Glutamatergic neuron (in vitro differentiated cells): Measurements from ENCODE around the gene GPR55. TPM values are rescaled to one million over a fixed set of nuclear protein-coding genes. Genes with fewer than 3 reads are reported as not detected.

Experiments used
- DNase-seq: peaks from one replicate; pipeline ENCODE4 v3.0.0; 2022
- H3K27ac Mint-ChIP-seq: one replicate; pipeline ENCODE4 v1.8.0; 2020; ENCODE audit warnings: mild to moderate bottlenecking, mixed read lengths, inconsistent platforms; ENCODE audit not compliant: unreplicated experiment
- H3K27me3 Mint-ChIP-seq: one replicate; pipeline ENCODE4 v1.8.0; 2020; ENCODE audit warnings: mild to moderate bottlenecking, moderate library complexity, mixed read lengths, inconsistent platforms; ENCODE audit not compliant: unreplicated experiment
- H3K36me3 Mint-ChIP-seq: one replicate; pipeline ENCODE4 v1.8.0; 2020; ENCODE audit warnings: mild to moderate bottlenecking, mixed read lengths, inconsistent platforms; ENCODE audit not compliant: unreplicated experiment
- H3K4me1 Mint-ChIP-seq: one replicate; pipeline ENCODE4 v1.8.0; 2020; ENCODE audit warnings: mild to moderate bottlenecking, low read depth, mixed read lengths, inconsistent platforms; ENCODE audit not compliant: unreplicated experiment
- H3K4me3 Mint-ChIP-seq: one replicate; pipeline ENCODE4 v1.8.0; 2020; ENCODE audit warnings: mild to moderate bottlenecking, mixed read lengths, inconsistent platforms; ENCODE audit not compliant: unreplicated experiment
- H3K9me3 Mint-ChIP-seq: one replicate; pipeline ENCODE4 v1.8.0; 2020; ENCODE audit warnings: mild to moderate bottlenecking, moderate library complexity, mixed read lengths, inconsistent platforms; ENCODE audit not compliant: unreplicated experiment
- total RNA-seq: library from RNA; stranded (reverse); fragmentation: NEBNext Ultra II Directional; extraction: Animal tissue kit (Norgen Biotek cat#: 25700); gene quantifications from one replicate; pipeline ENCODE4 v1.2.1, GENCODE V29; 2021; ENCODE audit not compliant: unreplicated experiment
- TF ChIP-seq, protein P1 (sequence below): fragments of 200-600 bp; sonication (generic); IDR thresholded peaks from one replicate; pipeline ENCODE4 v1.5.0; 2021; ENCODE audit not compliant: partially characterized antibody, unreplicated experiment

GPR55 gene
- total RNA-seq, 1 donor from 2014 or later = not detected

DNA sequence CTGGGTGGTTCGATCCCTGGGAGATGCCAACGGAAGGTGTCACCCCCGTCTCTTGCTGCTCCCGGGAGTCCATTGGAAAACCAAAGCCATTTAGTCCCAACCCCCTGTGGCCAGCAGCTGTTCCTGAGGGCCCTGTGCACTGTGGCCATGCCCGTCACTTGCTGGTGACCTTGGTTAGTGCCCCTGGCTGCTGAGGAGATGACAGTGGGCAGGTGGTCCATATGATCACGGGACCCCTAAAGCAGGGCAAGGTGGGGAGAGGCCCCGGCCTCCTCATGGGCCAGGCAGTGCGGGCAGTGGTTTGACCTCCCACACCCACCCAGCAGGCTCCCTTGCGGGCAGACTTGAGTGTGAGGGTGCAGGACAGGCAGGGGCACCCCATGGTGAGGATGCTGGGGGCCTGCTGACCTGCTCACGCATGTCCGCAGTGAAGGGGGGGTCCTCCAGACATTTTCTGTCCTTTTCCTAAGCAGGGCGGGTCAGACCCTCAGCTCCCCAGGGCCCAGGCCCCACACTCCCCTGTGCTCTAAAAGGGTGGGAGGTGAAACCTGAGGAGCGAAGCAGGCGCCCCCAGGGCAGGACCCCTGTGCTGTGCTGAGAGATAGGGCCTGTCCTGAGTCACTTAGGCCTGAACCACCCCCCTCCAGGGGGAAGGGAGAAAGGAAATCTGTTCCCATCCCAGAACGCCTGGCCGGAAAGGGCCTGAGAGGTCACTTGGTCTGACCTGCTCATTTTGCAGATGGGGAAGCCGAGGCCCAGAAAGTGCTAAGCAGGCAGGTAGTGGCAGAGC lies 53.5 kb downstream of the GPR55 start:
- H3K36me3 Mint-ChIP-seq = no peaks in the 10 kb centered on the region
- TF ChIP-seq, protein P1, sequence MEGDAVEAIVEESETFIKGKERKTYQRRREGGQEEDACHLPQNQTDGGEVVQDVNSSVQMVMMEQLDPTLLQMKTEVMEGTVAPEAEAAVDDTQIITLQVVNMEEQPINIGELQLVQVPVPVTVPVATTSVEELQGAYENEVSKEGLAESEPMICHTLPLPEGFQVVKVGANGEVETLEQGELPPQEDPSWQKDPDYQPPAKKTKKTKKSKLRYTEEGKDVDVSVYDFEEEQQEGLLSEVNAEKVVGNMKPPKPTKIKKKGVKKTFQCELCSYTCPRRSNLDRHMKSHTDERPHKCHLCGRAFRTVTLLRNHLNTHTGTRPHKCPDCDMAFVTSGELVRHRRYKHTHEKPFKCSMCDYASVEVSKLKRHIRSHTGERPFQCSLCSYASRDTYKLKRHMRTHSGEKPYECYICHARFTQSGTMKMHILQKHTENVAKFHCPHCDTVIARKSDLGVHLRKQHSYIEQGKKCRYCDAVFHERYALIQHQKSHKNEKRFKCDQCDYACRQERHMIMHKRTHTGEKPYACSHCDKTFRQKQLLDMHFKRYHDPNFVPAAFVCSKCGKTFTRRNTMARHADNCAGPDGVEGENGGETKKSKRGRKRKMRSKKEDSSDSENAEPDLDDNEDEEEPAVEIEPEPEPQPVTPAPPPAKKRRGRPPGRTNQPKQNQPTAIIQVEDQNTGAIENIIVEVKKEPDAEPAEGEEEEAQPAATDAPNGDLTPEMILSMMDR = no peak
- peaks cover 12% of the 10 kb centered on the region for H3K27me3 Mint-ChIP-seq
- H3K27ac Mint-ChIP-seq = peak overlapping the region; percentile 90
- no peak for DNase-seq
- peaks cover 3% of the 10 kb centered on the region for H3K9me3 Mint-ChIP-seq
- peak overlapping the region; percentile 34 for H3K4me3 Mint-ChIP-seq
- H3K4me1 Mint-ChIP-seq = peaks cover 33% of the 10 kb centered on the region

DNA sequence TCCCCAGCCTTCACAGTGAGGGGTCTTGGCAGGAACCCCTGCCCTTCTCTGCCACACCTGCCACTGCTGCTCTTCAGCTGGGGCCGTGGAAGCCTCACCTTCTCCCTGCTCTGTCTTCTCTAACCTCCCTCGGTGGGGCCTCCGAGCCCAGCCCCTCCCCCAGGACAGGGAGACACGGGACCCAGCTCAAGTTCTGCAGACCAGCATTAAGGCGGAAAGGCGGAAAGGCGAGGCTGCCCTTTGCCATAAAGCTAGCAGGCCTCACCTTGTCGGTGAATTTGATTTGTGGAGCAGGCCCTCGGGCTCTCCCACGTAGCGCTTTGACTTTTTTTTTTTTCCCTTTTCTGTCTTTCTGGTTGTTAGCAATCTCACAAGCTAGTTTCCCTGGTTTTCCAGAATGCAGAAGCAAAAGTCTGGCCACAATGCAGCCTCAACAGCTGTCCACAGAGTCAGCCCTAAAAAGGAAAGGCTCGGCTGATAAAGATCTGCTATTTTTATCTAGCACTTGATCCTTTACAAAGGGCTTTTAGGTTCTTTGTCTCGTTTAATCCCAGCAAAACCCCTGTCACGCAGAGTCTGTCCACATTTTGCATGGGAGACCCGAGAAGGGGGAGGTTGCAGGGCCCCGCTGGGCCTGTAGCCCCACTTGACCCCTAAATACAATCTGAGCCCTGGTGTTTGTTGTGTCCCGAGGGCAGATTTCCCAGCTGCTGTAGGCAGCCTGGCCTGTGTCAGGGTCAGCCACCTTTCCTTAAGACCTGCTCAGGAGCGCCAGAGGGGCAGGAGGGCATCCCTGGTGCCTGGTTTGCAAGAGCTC lies 54.3 kb downstream of the GPR55 start:
- Mint-ChIP-seq H3K4me3 (peak overlapping the region; percentile 74), H3K27ac (peak overlapping the region; percentile 90), H3K4me1 (peaks cover 33% of the 10 kb centered on the region), H3K27me3 (peaks cover 10% of the 10 kb centered on the region), H3K36me3 (no peaks in the 10 kb centered on the region), H3K9me3 (peaks cover 3% of the 10 kb centered on the region)
- TF ChIP-seq, protein P1 = no peak
- no peak for DNase-seq

DNA sequence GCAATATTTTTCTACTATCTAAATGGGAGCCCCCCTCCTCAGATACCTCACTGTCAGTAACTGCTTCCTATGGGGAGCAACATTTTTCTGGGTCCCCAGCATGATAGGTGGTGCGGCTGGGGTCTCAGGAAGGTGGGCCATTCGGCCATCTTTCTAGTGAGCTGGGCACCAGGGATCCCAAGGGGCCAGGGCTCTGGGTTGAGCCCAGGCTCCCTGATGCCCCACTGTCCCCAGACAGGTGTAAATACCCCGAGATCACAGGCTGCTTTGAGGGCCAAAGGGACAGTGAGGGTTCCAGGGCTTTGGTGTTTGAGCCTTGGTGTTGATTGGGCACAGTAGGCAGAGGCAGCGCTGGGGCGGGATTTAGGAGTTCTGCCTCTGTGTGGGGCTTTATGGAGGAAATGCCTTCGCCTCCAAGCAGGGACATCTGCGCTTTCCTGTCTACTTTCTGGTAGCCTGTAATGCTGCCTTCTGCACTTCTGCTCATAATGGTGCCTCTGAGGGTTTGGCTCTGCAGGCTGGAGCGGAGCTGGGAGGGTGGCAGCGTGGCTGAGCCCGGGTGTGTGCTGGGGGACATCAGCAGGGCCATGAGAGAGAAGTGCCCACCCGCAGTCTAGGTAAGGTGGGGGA lies 55.0 kb downstream of the GPR55 start:
- peaks cover 4% of the 10 kb centered on the region for H3K27me3 Mint-ChIP-seq
- TF ChIP-seq, protein P1 = no peak
- peaks cover 33% of the 10 kb centered on the region for H3K4me1 Mint-ChIP-seq
- peak overlapping the region; percentile 74 for H3K4me3 Mint-ChIP-seq
- H3K36me3 Mint-ChIP-seq = no peaks in the 10 kb centered on the region
- H3K27ac Mint-ChIP-seq = peak overlapping the region; percentile 90
- DNase-seq = no peak
- peaks cover 3% of the 10 kb centered on the region for H3K9me3 Mint-ChIP-seq

DNA sequence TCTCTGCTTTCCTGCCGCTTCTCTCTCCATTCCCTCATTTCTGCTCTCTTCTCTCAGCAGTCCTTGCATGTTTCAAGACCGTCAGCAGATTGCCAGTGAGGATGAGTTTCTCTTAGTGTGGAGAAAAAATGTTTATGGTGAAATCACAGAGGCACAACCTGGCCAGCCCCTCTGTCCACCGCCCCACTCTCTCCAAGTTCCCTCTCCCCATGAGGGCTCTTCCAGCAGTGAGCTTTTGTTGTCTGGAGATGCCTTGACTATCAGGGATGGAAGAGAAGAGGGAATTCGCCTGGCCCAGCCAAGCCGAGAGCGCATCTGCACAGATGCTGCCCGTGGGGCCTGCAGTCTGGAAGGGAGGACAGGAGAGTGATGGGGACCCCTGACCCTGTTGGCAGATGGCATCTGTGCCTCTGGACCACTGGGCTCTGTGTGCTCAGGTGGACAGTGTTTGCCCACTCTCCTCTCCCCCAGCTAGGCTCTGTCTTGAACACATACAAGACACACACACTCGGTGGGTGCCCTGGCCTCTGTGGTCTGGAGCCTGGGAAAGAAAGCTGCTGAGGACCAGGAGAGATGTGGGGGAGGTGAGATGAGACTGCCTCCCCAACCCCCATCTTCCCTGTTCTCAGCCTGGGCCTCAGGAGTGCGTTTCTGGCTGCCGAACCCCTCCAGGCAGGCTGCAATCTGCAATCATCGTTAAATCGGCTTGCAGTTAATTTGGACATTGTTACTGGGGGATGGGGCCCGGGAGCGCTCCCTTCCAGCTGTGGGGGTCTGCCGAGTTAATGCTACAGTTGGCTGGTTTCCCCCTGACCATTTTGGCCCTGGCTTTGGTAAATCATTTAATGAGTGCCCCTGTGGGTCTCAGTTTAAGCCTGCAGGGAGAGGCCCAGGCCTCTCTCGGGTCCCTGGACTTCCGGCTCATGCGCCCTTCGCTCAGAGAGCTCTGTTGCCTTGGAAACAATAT lies 55.8 kb downstream of the GPR55 start:
- Mint-ChIP-seq H3K27me3 (peaks cover 4% of the 10 kb centered on the region), H3K4me3 (peak overlapping the region; percentile 74), H3K4me1 (peaks cover 33% of the 10 kb centered on the region), H3K9me3 (peaks cover 3% of the 10 kb centered on the region), H3K36me3 (no peaks in the 10 kb centered on the region), H3K27ac (peak overlapping the region; percentile 90)
- TF ChIP-seq, protein P1 = no peak
- no peak for DNase-seq
